Measurements from ENCODE around the gene GRB7. TPM values are rescaled to one million over a fixed set of nuclear protein-coding genes. Genes with fewer than 3 reads are reported as not detected.
"Not testable (repeated sequence)": the region's sequence is repeated elsewhere in the genome, so short reads cannot be mapped to it uniquely, and the experiment has no call there.

Gene GRB7
- total RNA-seq, 1 experiment from 2014 or later = 0.11 TPM

DNA sequence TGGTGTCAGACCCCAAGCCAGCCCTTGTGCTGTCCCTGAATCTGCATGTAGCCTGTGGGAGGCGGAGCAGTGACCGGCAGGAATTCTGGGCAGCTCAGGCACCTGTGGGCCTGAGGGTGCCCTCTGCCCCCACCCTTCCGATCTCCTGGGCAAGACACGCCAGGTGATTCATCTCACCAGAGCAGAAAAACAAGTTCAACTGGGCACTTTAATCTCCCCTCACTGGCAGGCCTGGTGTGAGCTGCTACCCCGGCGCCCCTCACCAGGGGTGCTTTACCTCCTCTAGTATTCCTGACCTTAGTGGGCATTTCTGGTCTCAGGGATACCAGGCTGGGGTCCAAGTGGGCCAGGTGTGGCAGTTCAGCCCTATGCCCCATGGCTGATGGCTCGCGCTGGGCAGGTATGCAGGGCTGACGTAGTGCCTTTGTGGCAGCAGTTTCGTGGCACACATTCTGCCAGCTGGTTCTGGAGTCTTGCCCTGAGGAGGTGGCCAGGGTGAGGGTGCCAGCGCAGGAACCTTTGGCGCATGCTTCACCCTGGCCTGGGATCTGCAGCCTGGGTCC, 31.9 kb upstream of the GRB7 start:
- in situ Hi-C loops (cut with HindIII; ENCODE audit: low pct_unique_long_range_greater_than_20kb, low sequenced_read_pairs) = no loop called here
- DNase-seq (ENCODE audit: low read depth, low spot score) = no peak

DNA sequence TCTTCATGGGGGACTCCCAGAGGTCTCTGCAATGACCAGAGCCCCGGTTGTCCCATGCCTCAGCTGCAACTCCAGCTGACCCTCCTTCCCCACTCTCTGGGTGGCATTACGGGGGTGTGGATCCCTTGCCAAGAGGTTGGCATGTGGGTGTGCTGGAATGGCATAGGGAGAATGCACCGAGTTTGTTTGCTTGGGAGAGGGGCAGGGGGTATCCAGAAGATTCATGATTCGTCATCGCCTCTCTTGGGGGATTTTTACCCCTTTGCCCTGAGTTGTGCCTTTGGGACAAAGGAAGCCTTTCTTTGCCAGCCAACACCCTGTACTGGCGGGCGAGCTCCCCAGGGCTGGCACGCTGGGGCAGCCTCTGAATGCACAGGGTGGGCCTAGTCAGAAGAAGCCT, 31.4 kb upstream of the GRB7 start:
- in situ Hi-C loops (cut with HindIII; ENCODE audit: low pct_unique_long_range_greater_than_20kb, low sequenced_read_pairs) = no loop called here
- no peak for DNase-seq (ENCODE audit: low read depth, low spot score)

DNA sequence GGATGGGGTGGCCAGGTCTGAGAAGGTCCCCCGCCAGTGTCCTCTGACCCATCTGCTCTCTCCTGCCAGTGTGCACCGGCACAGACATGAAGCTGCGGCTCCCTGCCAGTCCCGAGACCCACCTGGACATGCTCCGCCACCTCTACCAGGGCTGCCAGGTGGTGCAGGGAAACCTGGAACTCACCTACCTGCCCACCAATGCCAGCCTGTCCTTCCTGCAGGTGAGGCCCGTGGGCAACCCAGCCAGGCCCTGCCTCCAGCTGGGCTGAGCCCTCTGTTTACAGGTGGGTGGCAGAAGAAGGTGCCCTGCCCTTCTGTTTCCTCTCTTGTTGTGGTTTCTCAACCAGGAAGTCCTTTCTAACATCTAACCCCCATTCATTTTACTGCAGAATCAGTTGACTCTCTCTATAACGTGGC, 30.8 kb upstream of the GRB7 start:
- DNase-seq (ENCODE audit: low read depth, low spot score) = no peak
- in situ Hi-C loops (cut with HindIII; ENCODE audit: low pct_unique_long_range_greater_than_20kb, low sequenced_read_pairs) = no loop called here

DNA sequence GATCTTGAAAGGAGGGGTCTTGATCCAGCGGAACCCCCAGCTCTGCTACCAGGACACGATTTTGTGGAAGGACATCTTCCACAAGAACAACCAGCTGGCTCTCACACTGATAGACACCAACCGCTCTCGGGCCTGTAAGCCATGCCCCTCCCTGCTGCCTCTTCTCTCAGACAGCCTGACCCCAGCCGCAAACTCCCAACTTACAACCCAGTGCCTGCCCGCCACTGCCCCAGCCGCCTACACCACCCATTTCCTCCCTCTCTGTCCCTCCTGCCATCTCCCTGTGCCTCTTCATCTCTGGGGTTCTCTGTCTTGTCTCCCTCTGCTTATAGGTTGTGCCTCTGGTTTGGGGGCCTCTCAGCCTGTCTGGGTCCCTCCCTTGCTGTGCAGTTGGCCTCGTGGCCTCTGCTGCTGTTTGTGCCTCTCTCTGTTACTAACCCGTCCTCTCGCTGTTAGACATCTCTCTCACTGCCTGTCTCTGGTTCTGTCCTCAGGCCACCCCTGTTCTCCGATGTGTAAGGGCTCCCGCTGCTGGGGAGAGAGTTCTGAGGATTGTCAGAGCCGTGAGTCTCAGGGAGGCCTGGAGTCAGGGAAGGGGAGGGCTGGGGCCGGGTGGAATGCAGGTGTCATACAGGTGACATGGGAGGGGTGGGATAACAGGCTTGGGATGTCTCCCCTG, 28.3 kb upstream of the GRB7 start:
- in situ Hi-C loops (cut with HindIII; ENCODE audit: low pct_unique_long_range_greater_than_20kb, low sequenced_read_pairs) = no loop called here
- no peak for DNase-seq (ENCODE audit: low read depth, low spot score)

DNA sequence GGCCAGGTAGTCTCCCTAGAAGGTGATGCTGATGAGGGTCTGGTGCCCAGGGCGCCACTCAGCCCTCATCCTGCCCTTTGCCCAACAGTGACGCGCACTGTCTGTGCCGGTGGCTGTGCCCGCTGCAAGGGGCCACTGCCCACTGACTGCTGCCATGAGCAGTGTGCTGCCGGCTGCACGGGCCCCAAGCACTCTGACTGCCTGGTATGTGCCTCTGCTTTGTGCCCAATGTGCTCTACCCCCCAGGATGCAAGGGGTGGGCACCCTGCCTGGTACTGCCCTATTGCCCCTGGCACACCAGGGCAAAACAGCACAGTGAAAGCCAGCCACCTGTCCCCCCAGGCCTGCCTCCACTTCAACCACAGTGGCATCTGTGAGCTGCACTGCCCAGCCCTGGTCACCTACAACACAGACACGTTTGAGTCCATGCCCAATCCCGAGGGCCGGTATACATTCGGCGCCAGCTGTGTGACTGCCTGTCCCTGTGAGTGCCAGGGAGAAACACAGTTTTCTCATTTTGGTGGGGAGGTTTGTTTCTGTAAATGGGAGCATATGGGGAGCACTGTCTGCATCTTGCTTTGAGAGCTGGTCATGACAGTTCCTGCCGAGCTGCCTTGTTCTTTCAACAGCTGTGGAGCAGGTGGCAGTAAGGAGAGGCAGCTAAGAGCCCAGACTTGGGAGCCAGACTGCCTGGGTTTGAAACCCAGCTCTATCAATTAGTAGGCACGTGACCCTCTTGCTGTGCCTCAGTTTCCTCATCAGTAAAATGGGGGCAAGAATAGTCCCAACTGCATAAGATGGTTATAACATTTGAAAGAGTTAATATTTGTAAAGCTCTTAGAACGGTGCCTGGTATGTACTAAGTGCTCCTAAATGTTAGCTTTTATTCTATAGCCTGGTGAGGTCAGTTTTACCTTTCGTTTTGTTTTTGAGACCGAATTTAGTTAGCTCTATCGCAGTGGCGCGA, 27.5 kb upstream of the GRB7 start:
- in situ Hi-C loops (cut with HindIII; ENCODE audit: low pct_unique_long_range_greater_than_20kb, low sequenced_read_pairs) = no loop called here
- no peak for DNase-seq (ENCODE audit: low read depth, low spot score)

DNA sequence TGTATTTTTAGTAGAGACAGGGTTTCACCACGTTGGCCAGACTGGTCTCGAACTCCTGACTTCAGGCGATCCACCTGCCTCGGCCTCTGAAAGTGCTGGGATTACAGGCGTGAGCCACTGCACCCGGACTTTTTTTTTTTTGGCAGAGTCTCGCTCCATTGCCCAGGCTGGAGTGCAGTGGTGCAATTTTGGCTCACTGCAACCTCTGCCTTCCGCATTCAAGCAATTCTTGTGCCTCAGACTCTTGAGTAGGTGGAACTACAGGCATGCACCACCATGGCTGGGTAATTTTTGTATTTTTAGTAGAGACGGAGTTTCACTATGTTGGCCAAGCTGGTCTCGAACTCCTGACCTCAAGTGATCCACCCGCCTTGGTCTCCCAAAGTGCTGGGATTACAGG, 26.7 kb upstream of the GRB7 start:
- in situ Hi-C loops (cut with HindIII; ENCODE audit: low pct_unique_long_range_greater_than_20kb, low sequenced_read_pairs) = not testable (repeated sequence)

DNA sequence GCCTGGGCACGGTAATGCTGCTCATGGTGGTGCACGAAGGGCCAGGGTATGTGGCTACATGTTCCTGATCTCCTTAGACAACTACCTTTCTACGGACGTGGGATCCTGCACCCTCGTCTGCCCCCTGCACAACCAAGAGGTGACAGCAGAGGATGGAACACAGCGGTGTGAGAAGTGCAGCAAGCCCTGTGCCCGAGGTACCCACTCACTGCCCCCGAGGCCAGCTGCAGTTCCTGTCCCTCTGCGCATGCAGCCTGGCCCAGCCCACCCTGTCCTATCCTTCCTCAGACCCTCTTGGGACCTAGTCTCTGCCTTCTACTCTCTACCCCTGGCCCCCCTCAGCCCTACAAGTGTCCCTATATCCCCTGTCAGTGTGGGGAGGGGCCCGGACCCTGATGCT, 25.9 kb upstream of the GRB7 start:
- in situ Hi-C loops (cut with HindIII; ENCODE audit: low pct_unique_long_range_greater_than_20kb, low sequenced_read_pairs) = no loop called here
- no peak for DNase-seq (ENCODE audit: low read depth, low spot score)

More for the DNA sequence above, 26.7 kb upstream of the GRB7 start:
- DNase-seq (ENCODE audit: low read depth, low spot score) = not testable (repeated sequence)

DNA sequence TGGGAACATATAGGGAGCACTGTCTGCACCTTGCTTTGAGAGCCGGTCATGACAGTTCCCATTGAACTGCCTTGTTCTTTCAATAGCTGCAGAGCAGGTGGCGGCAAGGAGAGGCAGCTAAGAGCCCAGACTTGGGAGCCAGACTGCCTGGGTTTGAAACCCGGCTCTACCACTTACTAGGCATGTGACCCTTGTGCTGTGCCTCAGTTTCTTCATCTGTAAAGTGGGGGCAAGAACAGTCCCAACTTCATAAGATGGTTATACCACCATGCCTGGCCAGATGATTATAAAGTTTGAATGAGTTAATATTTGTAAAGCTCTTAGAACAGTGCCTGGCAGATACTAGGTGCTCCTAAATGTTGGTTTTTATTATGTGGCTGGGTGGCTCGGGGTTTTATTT, 23.5 kb upstream of the GRB7 start:
- DNase-seq (ENCODE audit: low read depth, low spot score) = no peak
- in situ Hi-C loops (cut with HindIII; ENCODE audit: low pct_unique_long_range_greater_than_20kb, low sequenced_read_pairs) = no loop called here

DNA sequence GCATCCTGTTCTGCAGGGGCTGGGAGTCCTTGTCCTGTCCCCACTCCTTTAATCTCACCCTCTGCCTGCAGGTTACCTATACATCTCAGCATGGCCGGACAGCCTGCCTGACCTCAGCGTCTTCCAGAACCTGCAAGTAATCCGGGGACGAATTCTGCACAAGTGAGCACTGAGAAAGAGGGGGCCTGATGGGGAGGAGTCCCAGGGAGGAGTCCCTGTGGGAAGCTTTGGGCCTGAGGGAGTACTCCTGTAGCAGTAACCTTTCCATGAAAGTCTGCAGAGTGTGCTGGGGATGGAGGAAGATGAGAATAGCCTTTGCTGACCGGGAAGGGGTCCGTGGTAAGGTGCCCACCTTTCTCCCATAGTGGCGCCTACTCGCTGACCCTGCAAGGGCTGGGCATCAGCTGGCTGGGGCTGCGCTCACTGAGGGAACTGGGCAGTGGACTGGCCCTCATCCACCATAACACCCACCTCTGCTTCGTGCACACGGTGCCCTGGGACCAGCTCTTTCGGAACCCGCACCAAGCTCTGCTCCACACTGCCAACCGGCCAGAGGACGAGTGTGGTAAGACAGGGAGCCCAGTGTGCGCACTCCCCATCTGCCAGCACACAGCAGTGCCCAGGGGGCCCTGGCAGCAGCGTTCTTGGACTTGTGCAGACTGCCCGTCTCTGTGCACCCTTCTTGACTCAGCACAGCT, 22.2 kb upstream of the GRB7 start:
- DNase-seq (ENCODE audit: low read depth, low spot score) = no peak
- in situ Hi-C loops (cut with HindIII; ENCODE audit: low pct_unique_long_range_greater_than_20kb, low sequenced_read_pairs) = no loop called here

DNA sequence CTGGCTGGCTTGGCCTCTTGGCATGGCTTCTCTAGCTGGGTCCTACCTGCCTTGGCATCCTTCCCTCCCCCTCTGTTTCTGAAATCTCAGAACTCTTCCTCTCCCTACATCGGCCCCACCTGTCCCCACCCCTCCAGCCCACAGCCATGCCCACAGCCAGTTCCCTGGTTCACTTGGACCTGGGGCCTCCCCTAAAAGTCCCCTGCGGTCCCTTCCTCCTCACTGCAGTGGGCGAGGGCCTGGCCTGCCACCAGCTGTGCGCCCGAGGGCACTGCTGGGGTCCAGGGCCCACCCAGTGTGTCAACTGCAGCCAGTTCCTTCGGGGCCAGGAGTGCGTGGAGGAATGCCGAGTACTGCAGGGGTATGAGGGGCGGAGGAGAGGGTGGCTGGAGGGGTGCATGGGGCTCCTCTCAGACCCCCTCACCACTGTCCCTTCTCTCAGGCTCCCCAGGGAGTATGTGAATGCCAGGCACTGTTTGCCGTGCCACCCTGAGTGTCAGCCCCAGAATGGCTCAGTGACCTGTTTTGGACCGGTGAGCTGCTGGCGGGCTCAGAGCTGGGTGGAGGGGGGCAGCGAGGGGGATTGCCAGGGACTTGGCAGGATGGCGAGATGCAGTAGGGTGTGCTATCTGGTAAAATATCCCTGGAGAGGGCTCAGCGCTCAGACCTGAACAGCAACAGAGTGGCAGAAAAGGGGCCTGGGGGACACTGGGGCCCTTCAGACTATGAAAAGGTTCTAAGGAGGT, 21.5 kb upstream of the GRB7 start:
- DNase-seq (ENCODE audit: low read depth, low spot score) = no peak
- in situ Hi-C loops (cut with HindIII; ENCODE audit: low pct_unique_long_range_greater_than_20kb, low sequenced_read_pairs) = no loop called here

DNA sequence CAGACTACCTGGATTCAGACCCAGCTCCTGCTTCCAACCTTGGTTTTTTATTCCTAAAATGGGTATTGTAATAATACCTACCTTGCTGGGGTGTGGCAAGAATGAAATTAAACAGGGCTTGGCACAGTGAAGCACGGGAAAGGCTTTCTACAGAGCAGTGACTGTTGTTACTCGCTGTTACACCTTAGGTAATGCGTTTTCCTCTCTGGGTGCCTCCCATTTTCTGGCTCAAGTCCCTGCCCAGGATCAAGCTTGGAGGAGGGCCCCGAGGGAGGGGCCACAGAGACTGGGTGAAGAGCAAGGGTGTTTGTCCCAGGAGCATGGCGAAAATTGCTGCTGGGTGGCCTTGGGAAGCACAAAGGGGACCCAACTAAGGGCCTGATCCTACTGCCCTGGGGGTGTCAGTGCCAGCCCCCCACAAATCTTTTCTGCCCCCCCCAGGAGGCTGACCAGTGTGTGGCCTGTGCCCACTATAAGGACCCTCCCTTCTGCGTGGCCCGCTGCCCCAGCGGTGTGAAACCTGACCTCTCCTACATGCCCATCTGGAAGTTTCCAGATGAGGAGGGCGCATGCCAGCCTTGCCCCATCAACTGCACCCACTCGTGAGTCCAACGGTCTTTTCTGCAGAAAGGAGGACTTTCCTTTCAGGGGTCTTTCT, 20.7 kb upstream of the GRB7 start:
- DNase-seq (ENCODE audit: low read depth, low spot score) = no peak
- in situ Hi-C loops (cut with HindIII; ENCODE audit: low pct_unique_long_range_greater_than_20kb, low sequenced_read_pairs) = no loop called here

DNA sequence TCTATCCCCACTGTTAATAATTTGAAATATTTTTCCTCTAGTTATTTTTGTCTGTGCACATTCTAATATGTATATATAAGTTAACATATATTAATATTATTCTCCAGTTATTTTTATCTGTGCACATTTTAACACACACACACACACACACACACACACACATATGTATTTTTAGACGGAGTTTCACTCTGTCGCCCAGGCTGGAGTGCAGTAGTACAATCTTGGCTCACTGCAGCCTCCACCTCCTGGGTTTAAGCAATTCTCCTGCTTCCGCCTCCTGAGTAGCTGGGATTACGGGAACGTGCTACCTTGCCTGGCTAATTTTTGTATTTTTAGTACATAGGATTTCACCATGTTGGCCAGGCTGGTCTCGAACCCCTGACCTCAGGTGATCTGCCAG, 20.1 kb upstream of the GRB7 start:
- in situ Hi-C loops (cut with HindIII; ENCODE audit: low pct_unique_long_range_greater_than_20kb, low sequenced_read_pairs) = no loop called here

DNA sequence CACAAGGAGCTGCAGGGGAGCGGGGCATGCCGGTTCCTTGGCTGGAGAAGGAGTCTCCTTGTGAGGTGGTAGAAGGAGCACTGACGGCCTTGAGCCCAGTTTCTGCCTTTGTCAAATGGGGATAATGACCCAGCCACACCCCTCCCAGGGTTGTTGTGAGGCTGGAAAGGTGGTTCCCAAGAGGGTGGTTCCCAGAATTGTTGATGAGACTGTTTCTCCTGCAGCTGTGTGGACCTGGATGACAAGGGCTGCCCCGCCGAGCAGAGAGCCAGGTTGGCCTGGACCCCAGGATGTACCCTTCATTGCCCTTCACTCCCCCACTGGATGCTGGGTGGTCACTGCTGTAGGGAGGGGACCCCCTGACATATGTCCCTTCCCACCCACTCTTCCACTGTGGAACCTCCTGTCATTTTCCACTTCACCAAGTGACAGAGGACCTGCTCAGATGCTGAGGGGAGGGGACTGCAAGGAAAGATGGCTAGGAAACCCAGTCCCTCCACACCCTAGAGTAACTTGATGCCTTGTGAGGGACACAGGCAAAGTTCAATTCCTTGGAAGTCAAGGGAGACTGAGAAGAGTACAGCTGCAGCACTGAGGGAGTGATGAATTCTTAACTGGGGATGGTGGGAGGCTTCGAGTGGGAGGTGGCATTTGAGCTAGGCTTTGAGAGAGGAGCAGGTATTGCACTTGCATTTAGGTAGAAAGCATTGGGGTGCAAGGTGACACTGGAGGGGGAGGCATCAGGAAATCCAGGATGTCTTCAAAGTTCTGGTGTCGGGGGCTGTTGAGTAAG, 18.0 kb upstream of the GRB7 start:
- in situ Hi-C loops (cut with HindIII; ENCODE audit: low pct_unique_long_range_greater_than_20kb, low sequenced_read_pairs) = no loop called here
- DNase-seq (ENCODE audit: low read depth, low spot score) = no peak

More for the DNA sequence above, 20.1 kb upstream of the GRB7 start:
- no peak for DNase-seq (ENCODE audit: low read depth, low spot score)

DNA sequence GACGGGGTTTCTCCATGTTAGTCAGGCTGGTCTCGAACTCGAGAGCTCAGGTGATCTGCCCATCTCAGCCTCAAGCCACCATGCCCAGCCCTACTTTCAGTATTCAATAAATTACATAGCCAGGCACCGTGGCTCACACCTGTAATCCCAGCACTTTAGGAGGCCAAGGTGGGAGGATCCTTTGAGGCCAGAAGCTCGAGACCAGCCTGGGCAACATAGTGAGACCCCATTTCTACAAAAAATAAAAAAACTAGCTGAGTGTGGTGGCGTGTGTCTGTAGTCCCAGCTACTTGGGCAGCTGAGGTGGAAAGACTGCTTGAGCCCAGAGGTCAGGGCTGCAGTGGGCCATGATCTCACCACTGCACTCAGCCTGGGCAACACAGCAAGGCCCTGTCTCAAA, 15.6 kb upstream of the GRB7 start:
- no peak for DNase-seq (ENCODE audit: low read depth, low spot score)
- in situ Hi-C loops (cut with HindIII; ENCODE audit: low pct_unique_long_range_greater_than_20kb, low sequenced_read_pairs) = no loop called here

DNA sequence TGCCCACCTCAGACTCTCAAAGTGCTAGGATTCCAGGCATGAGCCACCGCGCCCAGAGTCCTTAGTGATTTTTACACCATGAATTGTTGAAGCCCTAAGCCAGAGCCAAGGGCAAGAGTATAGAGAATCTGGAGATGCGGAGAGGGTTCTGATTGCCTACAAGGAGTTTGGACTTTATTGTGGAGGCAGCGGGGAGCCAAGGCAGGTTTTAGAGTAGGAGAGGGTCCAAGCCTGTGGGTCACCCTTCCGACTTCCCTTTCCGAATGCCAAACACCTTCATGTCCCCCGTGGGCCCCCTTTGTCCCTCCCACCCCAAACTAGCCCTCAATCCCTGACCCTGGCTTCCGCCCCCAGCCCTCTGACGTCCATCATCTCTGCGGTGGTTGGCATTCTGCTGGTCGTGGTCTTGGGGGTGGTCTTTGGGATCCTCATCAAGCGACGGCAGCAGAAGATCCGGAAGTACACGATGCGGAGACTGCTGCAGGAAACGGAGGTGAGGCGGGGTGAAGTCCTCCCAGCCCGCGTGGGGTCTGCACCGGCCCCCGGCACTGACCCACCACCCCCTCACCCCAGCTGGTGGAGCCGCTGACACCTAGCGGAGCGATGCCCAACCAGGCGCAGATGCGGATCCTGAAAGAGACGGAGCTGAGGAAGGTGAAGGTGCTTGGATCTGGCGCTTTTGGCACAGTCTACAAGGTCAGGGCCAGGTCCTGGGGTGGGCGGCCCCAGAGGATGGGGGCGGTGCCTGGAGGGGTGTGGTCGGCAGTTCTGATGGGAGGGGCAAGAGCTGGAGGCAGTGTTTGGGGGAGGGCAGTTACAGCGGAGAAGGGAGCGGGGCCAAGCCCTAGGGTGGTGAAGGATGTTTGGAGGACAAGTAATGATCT, 14.5 kb upstream of the GRB7 start:
- in situ Hi-C loops (cut with HindIII; ENCODE audit: low pct_unique_long_range_greater_than_20kb, low sequenced_read_pairs) = no loop called here
- DNase-seq (ENCODE audit: low read depth, low spot score) = peak; percentile 27
